Testis (tissue), 3 donors: ENCODE measurements around the gene MMP11. TPM values are rescaled to one million over a fixed set of nuclear protein-coding genes. Genes with fewer than 3 reads are reported as not detected.
A peak's percentile ranks its signal among the peaks of the same experiment; 100 is the strongest.

Experiments used
- DNase-seq: peaks from one replicate; pipeline ENCODE4 v3.0.0-alpha.2; 2019
- H3K27ac ChIP-seq, 2 donors: fragments of 200-600 bp; sonication (generic); one replicate each; pipeline ENCODE4 v1.5.1; 2019
- H3K27me3 ChIP-seq: fragments of 200-600 bp; sonication (generic); one replicate; pipeline ENCODE4 v1.5.1; 2019
- H3K36me3 ChIP-seq: fragments of 200-600 bp; sonication (generic); one replicate; pipeline ENCODE4 v1.5.1; 2017; ENCODE audit warnings: low read depth; ENCODE audit errors: missing control alignments
- H3K4me1 ChIP-seq: fragments of 200-600 bp; sonication (generic); one replicate; pipeline ENCODE4 v1.5.1; 2019
- H3K4me3 ChIP-seq, 2 donors: fragments of 200-600 bp; sonication (generic); one replicate each; pipeline ENCODE4 v1.5.1; 2017 to 2019
- H3K9me3 ChIP-seq: fragments of 200-600 bp; sonication (generic); one replicate; pipeline ENCODE4 v1.5.1; 2017
- CTCF ChIP-seq, 3 experiments: fragments of 450-650 bp in 2 of 3; fragments of 200-600 bp in 1 of 3; sonication (generic) in 1 of 3; IDR thresholded peaks; one replicate each; pipeline ENCODE4 v1.5.1; 2016 to 2019; ENCODE audit warnings: antibody characterized with exemption in 3 of 3, mild to moderate bottlenecking in 2 of 3, moderate library complexity in 1 of 3
- POLR2A ChIP-seq: fragments of 450-650 bp; IDR thresholded peaks from one replicate; pipeline ENCODE4 v1.6.1; 2017; ENCODE audit warnings: antibody characterized with exemption, mild to moderate bottlenecking, moderate library complexity
- WGBS, 2 donors: methylation state at CpG; one replicate each; pipeline ENCODE4 v1.1.5; 2018; 5-methylcytosine and 5-hydroxymethylcytosine counted together
- intact Hi-C: fragments of 100-400 bp; cut with DNase I; formaldehyde crosslinking; loops from one replicate; pipeline ENCODE4 v1.15.1; 2023; ENCODE audit warnings: low total_unique reads
- polyA plus RNA-seq: library from polyadenylated mRNA; stranded (reverse); fragments of 350-450 nt; fragmentation: Illumina TruSeq; extraction: RNeasy Lipid Tissue Mini Kit (QIAGEN cat#74804); gene quantifications from one replicate; pipeline ENCODE4 v1.2.3, GENCODE V29; 2014; ENCODE audit warnings: low read depth, low replicate concordance; ENCODE audit not compliant: insufficient read depth
- total RNA-seq, 2 donors: library from RNA; depleted of rRNA; stranded (reverse); fragments of >200 nt; gene quantifications; one replicate each; pipeline ENCODE4 v1.2.3, GENCODE V29; 2016

The MMP11 gene
- total and polyA plus RNA-seq, 3 donors from 2014 or later: 13.6 to 36.1 (median 32.4) TPM

GRCh38 chr22:23787910-23788309 is 15.3 kb downstream of the MMP11 start:
- TF ChIP-seq CTCF (IDR thresholded peaks at IDR 0.05) (no peak), POLR2A (no peak)
- Histone ChIP-seq H3K9me3 (no peaks in the 10 kb centered on the region), H3K4me1 (peaks cover 50% of the 10 kb centered on the region), H3K4me3 (peak overlapping the region; percentile 97), H3K27ac (peak overlapping the region; percentile 99 to 100), H3K36me3 (no peaks in the 10 kb centered on the region), H3K27me3 (no peaks in the 10 kb centered on the region)
- intact Hi-C loops: no loop called here
- 37 to 38% methylated on average over 3 of the region's 3 CpGs for WGBS, 2 donors
- DNase-seq: no peak

GRCh38 chr22:23789121-23789520 is 16.5 kb downstream of the MMP11 start:
- 70% methylated on average over 4 of the region's 4 CpGs for WGBS, 2 donors
- TF ChIP-seq POLR2A: no peak
- TF ChIP-seq CTCF (IDR thresholded peaks at IDR 0.05): no peak
- no peak overlapping the region for H3K4me3 ChIP-seq
- peak overlapping the region in 1 of 2 donors; percentile 53 for H3K27ac ChIP-seq
- H3K4me1 ChIP-seq: peaks cover 50% of the 10 kb centered on the region
- no peaks in the 10 kb centered on the region for H3K27me3 ChIP-seq
- no peak for DNase-seq
- intact Hi-C loops: no loop called here
- no peaks in the 10 kb centered on the region for H3K9me3 ChIP-seq
- H3K36me3 ChIP-seq: no peaks in the 10 kb centered on the region

GRCh38 chr22:23789638-23790037 is 17.0 kb downstream of the MMP11 start:
- intact Hi-C loops: no loop called here
- peak overlapping the region in 1 of 2 donors; percentile 53 for H3K27ac ChIP-seq
- no peak for TF ChIP-seq CTCF (IDR thresholded peaks at IDR 0.05)
- no peak for TF ChIP-seq POLR2A
- no peaks in the 10 kb centered on the region for H3K36me3 ChIP-seq
- H3K9me3 ChIP-seq: no peaks in the 10 kb centered on the region
- no peaks in the 10 kb centered on the region for H3K27me3 ChIP-seq
- WGBS, 2 donors: 43 to 44% methylated on average over 1 to 4 of the region's 4 CpGs
- DNase-seq: no peak
- no peak overlapping the region for H3K4me3 ChIP-seq
- H3K4me1 ChIP-seq: peaks cover 50% of the 10 kb centered on the region

- Histone ChIP-seq H3K9me3 (no peaks in the 10 kb centered on the region), H3K27me3 (no peaks in the 10 kb centered on the region), H3K36me3 (no peaks in the 10 kb centered on the region), H3K27ac (no peak overlapping the region), H3K4me3 (no peak overlapping the region), H3K4me1 (peaks cover 50% of the 10 kb centered on the region)
- WGBS, 2 donors: 45 to 59% methylated on average over 11 of the region's 11 CpGs
- TF ChIP-seq POLR2A: no peak
- no peak for TF ChIP-seq CTCF (IDR thresholded peaks at IDR 0.05)
- intact Hi-C loops: no loop called here
- DNase-seq: peak; percentile 52
Observed at GRCh38 chr22:23790819-23791737, 18.4 kb downstream of the MMP11 start.
